Mesenteric fat pad (tissue), 1 donor: Measurements from ENCODE around the gene CD207. TPM values are rescaled to one million over a fixed set of nuclear protein-coding genes. Genes with fewer than 3 reads are reported as not detected.
"Not testable (repeated sequence)": the region's sequence is repeated elsewhere in the genome, so short reads cannot be mapped to it uniquely, and the experiment has no call there.

Experiments
- DNase-seq: peaks from one replicate; pipeline ENCODE4 v3.0.0-alpha.2; 2020; ENCODE audit warnings: low spot score
- long read RNA-seq: library from polyadenylated mRNA; unstranded; transcript quantifications from one replicate; pipeline ENCODE4 v2.0.0, GENCODE V29; 2020
- total RNA-seq: library from RNA; stranded (reverse); fragmentation: NEBNext Ultra II Directional; extraction: Animal tissue kit (Norgen Biotek cat#: 25700); gene quantifications from one replicate; pipeline ENCODE4 v1.2.1, GENCODE V29; 2021
- donor health status: DM: yes; HTN: yes; CAD: no.

The CD207 gene
- 0.29 TPM for total RNA-seq
- long read RNA-seq, result 0 reads

- no peak for DNase-seq
These were observed at the start of gene CD207 for GRCh38 chr2:70835643-70836042. Gene CD207 (minus strand): TSS chr2:70835816. CDS start chr2:70835776, 40 bp downstream.

GRCh38 chr2:70878543-70878942 lies 42.9 kb upstream of the CD207 start:
- not testable (repeated sequence) for DNase-seq

DNA sequence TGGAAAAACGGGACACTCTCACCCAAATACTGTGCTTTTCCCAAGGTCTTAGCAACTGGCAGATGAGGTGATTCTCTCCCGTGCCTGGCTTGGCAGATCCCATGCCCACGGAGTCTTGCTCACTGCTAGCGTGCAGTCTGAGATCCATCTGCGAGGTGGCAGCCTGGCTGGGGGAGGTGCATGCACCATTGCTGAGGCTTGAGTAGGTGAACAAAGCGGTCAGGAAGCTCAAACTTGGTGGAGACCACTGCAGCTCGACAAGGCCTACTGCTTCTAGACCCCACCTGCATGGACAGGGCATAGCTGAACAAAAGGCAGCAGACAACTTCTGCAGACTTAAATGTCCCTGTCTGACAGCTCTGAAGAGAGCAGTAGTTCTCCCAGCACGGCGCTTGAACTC lies 40.5 kb upstream of the CD207 start:
- not testable (repeated sequence) for DNase-seq

DNA sequence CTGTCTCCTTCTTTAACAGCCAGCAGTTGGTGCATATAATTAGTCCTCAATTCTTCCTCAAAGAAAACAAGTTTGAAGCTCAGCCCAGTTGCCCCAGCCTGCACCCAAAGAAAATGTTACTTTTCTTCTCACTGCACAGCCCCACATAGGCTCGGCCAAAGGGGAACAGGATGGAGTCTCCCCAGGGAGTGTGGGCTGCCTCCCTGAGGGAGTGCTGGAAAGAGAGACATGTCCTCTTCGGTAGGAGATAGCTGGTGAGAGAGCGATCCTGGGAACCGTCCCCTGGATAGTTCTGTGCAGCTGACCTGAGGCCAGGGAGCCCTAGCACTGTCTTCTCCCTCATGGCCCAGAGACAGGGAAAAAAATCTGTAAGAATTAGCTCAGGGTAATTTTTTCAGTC lies 37.9 kb upstream of the CD207 start:
- DNase-seq, result no peak

DNA sequence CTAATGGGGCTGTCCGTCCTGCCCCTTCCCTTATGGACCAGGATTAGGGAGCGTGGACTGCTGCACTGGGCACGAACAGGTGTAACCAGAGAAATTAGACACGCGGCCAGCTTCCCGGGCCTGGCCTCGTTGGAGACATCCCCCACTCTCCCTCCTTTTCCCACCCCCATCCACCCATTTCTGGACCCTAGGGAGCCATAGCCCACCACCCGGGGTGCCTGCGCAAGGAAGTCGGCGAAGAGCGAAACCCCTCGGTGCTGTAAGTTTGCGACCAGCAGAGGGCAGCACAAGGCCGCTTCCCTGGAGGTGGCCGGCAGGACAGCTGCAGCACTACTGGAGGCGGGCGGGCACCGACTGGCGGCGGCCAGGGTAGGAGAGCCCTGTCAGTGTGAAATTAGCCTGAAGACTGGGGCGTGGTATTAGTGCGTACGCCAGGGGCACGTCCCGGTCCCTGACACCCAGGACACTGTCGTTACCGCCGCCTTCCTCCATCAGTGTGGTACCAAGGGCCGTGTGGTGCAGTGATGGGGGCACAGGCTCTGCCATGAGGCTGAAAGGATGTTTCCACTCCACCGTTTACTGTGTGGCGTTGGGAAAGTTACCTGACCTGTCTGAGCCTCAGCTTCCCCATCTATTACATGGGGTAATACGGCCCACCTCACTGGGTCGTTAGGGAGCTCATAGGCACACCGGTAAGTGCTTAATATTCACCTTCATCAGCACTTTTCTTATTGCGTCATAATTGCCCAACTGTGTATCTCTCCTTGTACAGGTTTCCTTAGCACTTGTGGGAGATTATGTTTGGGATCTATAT lies 36.0 kb upstream of the CD207 start:
- DNase-seq, result peak; percentile 95

GRCh38 chr2:70870790-70871189 lies 35.2 kb upstream of the CD207 start:
- no peak for DNase-seq

GRCh38 chr2:70868970-70869369 lies 33.4 kb upstream of the CD207 start:
- DNase-seq, result no peak

GRCh38 chr2:70861777-70862625 lies 26.4 kb upstream of the CD207 start:
- DNase-seq, result no peak

GRCh38 chr2:70855667-70856066 lies 20.1 kb upstream of the CD207 start:
- no peak for DNase-seq

DNA sequence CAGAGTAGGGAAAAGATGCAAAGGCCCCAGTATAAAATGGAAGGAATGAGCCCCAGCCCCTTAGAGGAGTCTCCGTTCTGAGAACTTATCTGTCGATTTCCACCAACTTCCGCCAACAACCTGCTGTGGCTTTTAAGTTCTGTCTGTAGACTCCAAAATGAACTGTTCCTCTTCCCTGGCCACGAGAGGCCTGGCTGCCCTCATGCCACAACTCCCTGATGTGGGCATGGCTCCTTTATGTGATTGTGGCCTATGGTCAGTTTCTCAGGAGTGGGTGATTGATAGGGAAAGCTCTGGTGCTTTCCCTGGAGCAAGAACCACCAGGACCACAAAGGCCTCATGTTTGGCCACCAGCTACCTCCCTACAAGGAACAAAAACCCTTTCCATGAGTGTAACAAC lies 18.8 kb upstream of the CD207 start:
- DNase-seq, result no peak

DNA sequence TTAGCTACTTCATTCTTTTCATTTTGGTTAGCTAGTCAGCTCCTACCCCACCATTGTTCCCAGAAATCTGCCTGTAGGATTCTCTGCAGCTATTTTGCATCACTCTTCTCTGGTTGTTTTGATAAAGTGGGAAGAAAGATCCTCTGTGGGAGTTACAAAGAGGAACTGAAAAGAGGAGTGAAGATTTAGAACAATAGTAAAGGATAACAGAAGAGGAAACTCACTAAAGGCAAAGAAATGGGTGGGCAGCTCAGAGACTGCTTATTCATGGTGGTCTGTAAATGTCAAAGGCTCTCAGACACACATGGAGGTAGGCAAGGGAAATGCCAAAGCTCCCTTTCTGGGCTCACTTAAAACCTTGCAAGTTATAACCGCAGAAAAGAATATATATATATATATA lies 17.2 kb upstream of the CD207 start:
- DNase-seq, result no peak

DNA sequence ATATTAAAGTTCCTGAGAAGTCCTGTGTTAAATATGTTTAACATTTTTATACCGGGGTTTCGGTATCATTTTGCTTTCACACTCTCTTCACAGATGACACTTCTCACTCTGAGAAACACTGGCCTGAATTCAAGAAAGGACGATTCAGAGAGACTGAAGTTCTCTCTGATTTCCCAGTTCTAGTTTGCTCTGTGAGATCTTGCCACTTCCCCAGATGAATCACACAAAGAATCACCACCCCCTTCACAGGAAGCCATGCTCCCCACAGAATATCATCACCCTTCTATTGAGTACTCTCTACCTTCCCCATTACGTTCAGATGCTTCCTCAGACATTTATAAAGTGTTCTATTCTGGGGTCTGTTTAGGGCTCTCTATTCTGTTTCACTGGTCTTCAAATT lies 16.1 kb upstream of the CD207 start:
- no peak for DNase-seq

DNA sequence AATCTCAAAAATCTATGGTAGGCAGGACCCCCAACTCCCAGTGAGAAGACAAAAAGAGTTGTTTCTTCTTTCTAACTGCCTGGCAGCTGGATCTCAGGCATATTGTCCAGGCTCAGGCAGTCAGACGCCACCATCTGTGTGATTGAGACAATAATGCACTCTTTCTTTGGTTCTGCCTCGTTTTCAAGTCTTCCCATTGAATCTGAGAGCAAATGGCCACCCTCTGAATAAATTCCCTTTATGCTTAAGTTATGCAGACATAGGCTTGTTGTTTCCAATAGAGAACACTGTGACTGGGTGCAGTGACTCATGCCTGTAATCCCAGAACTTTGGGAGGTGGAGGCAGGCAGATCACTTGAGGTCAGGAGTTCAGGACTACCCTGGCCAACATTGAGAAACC lies 15.3 kb upstream of the CD207 start:
- no peak for DNase-seq

DNA sequence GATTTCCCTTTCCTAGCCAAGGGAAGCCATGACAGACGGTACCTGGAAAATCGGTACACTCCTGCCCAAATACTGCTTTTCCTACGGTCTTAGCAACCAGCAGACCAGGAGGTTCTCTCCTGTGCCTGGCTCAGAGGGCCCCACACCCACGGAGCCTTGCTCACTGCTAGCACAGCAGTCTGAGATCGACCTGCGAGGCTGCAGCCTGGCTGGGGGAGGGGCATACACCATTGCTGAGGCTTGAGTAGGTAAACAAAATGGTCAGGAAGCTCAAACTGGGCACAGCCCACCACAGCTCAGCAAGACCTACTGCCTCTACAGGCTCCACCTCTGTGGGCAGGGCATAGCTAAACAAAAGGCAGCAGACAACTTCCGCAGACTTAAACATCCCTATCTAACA lies 6.8 kb upstream of the CD207 start:
- DNase-seq, result no peak

DNA sequence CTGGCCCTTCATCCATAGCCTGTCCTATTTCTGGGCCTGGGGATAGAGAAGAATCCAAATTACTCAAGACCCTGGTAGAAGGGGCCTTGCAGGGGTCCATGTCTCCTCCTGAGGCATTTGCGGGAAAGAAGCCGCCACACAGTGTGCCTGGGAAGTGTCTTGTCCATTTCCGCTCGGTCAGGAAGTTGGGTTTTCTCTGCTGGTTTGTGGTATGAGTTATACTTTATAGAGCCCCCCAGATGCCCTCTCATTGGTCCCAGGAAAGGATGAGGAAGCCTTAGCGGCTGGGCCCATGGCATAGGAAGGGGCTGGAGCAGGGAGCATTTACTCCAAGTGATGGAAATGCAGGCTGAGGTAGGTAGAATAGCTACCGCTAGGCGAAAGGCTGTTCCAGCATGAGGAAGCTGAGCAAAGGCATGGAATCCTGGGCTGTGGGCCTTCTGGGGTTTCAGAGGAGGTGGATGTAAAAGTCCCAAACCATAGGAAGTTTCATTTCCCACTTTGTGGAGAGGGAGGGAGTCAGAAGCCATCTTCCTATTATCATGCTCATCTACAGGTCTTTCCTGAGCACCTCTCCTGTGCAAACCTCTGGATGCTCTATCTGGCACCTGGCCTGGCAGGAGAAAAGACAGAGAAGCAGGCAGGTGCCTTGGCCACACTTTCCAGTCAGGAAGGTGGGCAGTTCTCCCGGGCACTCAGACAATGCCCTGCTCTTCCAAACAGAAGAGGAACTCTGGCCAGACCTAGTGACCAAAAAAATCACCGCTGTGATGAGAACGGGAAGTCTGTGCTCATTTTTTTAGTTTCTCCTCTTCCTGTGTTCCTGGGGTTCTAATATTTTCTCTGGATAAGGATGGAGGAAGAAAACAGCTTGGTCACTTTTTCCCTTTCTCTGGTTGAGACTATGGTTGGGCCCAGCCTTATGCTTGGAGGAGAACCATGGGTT lies 2.6 kb upstream of the CD207 start:
- no peak for DNase-seq

GRCh38 chr2:70834881-70835280 lies 735 bp downstream of the CD207 start:
- DNase-seq, result no peak

DNA sequence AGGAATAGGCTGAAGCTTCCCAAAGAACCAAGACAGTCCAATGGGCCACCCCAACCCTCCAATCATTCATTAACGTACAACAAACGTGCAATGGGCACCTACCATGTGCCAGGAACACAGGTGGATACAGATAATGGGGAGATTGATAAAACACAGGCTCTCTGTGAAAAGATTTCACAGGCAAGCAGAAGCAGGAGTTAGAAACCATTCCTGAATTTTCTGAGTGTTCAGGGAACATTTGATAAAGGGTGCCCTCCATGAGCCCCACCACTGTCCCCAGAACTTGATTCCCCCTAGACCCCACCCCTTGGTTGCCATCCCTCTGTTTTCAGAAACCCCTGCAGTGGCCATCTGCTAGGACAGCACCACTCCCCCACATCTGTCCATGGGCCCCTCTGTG lies 1.5 kb downstream of the CD207 start:
- no peak for DNase-seq

DNA sequence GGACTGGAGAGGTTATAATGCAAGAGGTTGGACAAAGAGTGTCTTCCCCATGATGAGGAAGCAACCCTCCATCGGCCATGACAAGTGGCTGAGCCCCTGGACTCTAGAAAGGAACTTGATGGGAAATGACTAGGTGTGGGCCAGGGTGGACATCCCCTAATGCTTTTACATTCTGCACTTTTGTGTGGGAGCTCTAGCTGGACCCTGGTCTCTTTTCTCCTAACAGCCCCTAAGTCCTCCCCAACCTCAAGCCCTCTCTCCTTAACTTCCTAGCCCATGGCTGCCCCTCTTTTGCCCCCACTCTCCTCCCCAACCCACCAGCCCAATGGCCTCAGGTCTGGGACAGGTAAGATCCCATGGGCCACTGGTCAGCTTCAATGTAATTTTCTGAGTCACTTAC lies 2.4 kb downstream of the CD207 start:
- no peak for DNase-seq

DNA sequence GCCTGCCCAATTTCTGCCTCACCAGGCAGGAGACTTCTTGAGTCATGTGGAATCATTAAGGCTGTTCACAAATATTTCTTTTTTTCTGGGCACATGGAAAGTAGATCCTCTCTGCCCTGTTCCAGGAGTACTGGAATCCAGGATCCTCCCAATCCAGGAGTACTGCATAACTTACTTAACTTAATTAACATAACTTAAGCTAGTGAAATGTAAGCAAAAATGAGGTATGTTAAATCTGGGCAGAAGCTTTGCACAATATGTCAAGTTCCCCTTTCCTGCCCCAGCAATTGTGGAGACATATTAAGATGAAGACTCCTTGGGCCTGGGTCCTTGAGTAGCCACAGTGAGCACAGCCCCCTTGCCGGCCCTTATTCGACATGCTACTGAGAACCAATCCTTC lies 3.2 kb downstream of the CD207 start:
- no peak for DNase-seq

GRCh38 chr2:70831861-70832260 lies 3.8 kb downstream of the CD207 start:
- DNase-seq, result no peak

GRCh38 chr2:70830366-70830765 lies 5.2 kb downstream of the CD207 start:
- no peak for DNase-seq
